LNCAP (cell line): Measurements from ENCODE around the gene PRRX1.

Experiments
- TF ChIP-seq, protein P1 (sequence below): fragments of 450-650 bp; IDR thresholded peaks from 2 replicates; pipeline ENCODE4 v1.5.1; 2017; ENCODE audit warnings: mild to moderate bottlenecking

PRRX1 gene

DNA sequence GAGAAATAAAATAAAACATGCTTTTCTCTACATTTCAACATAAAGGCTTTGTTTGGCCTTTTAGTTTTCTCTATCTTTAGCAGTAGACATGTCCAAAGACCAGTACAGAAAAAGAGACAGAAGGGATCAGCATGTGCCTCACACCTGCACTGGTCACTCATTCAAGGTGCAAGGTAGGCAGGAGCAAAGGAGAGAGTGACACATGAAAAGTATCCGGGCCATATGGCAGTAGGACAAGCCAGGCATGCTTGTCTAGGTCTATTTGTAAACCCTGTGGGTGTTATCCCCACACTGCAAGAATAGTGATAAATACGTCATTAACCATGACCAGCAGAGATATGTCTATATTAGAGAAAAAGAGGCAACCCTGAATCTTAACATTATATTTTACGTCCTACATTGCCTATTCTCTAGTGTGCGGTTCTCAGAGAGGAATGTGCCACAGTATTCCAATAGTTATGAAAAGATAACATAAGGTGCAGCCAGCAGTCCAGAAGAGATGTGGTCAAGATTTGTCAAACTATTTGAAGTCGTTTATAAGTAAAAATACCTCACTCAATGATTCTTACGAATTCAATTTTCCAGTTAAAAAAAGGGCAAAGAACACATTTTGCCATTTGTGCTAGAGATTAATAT, 32.1 kb downstream of the PRRX1 start:
- TF ChIP-seq, protein P1, sequence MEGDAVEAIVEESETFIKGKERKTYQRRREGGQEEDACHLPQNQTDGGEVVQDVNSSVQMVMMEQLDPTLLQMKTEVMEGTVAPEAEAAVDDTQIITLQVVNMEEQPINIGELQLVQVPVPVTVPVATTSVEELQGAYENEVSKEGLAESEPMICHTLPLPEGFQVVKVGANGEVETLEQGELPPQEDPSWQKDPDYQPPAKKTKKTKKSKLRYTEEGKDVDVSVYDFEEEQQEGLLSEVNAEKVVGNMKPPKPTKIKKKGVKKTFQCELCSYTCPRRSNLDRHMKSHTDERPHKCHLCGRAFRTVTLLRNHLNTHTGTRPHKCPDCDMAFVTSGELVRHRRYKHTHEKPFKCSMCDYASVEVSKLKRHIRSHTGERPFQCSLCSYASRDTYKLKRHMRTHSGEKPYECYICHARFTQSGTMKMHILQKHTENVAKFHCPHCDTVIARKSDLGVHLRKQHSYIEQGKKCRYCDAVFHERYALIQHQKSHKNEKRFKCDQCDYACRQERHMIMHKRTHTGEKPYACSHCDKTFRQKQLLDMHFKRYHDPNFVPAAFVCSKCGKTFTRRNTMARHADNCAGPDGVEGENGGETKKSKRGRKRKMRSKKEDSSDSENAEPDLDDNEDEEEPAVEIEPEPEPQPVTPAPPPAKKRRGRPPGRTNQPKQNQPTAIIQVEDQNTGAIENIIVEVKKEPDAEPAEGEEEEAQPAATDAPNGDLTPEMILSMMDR, result no peak

GRCh38 chr1:170696591-170697290, 32.8 kb downstream of the PRRX1 start:
- TF ChIP-seq, protein P1, result no peak

GRCh38 chr1:170697316-170697715, 33.4 kb downstream of the PRRX1 start:
- TF ChIP-seq, protein P1, result no peak

GRCh38 chr1:170698301-170699275, 34.7 kb downstream of the PRRX1 start:
- TF ChIP-seq, protein P1, result no peak

- TF ChIP-seq, protein P1, result no peak
Observed at GRCh38 chr1:170699696-170700095, 35.8 kb downstream of the PRRX1 start.

- TF ChIP-seq, protein P1, result no peak
Observed at GRCh38 chr1:170700842-170701615, 37.1 kb downstream of the PRRX1 start.

DNA sequence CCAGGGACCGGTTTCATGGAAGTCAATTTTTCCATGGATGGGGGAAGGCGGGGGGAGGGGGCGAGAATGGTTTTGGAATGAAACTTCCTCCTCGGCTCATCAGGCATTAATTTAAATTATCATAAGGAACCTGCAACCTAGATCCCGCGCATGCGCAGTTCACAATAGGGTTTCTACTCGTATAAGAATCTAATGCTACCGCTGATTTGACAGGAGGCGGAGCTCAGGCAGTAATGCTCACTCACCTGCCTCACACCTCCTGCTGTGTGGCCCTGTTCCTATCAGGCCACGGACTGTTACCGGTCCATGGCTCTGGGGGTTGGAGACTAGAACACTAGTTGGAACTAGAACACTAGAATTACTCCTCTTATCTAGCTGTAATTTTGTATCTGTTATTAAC, 38.0 kb downstream of the PRRX1 start:
- TF ChIP-seq, protein P1, result no peak
